ENCODE results near the gene MEMO1.
"Not testable (repeated sequence)": the region's sequence is repeated elsewhere in the genome, so short reads cannot be mapped to it uniquely, and the experiment has no call there.

MEMO1 gene

GRCh38 chr2:31900156-31900555 is 110.7 kb downstream of the MEMO1 start:
- not testable (repeated sequence) for DNase-seq

GRCh38 chr2:31898346-31898745 is 112.5 kb downstream of the MEMO1 start:
- DNase-seq = not testable (repeated sequence)

GRCh38 chr2:31897340-31897739 is 113.5 kb downstream of the MEMO1 start:
- DNase-seq = not testable (repeated sequence)

- DNase-seq = no peak
Observed at GRCh38 chr2:31896293-31896692, 114.5 kb downstream of the MEMO1 start.

- no peak for DNase-seq
Observed at GRCh38 chr2:31894656-31895055, 116.2 kb downstream of the MEMO1 start.

GRCh38 chr2:31893094-31893493 is 117.7 kb downstream of the MEMO1 start:
- no peak for DNase-seq

GRCh38 chr2:31889044-31889443 is 121.8 kb downstream of the MEMO1 start:
- no peak for DNase-seq

GRCh38 chr2:31888550-31888949 is 122.3 kb downstream of the MEMO1 start:
- no peak for DNase-seq

- DNase-seq = no peak
Observed at GRCh38 chr2:31886700-31887099, 124.1 kb downstream of the MEMO1 start.

- DNase-seq = no peak
Observed at GRCh38 chr2:31877008-31877407, 133.8 kb downstream of the MEMO1 start.

- no peak for DNase-seq
Observed at GRCh38 chr2:31874071-31874470, 136.7 kb downstream of the MEMO1 start.

GRCh38 chr2:31865215-31865614 is 145.6 kb downstream of the MEMO1 start:
- DNase-seq = no peak

- no peak for DNase-seq
Observed at GRCh38 chr2:31863867-31864266, 146.9 kb downstream of the MEMO1 start.

- not testable (repeated sequence) for DNase-seq
Observed at GRCh38 chr2:31863015-31863656, 147.7 kb downstream of the MEMO1 start.

- DNase-seq = no peak
Observed at GRCh38 chr2:31859959-31860358, 150.8 kb downstream of the MEMO1 start.

- no peak for DNase-seq
Observed at GRCh38 chr2:31853521-31853920, 157.3 kb downstream of the MEMO1 start.

GRCh38 chr2:31842150-31842549 is 168.7 kb downstream of the MEMO1 start:
- DNase-seq = not testable (repeated sequence)

- DNase-seq = no peak
Observed at GRCh38 chr2:31835450-31835849, 175.4 kb downstream of the MEMO1 start.

- DNase-seq = no peak
Observed at GRCh38 chr2:31832363-31832762, 178.4 kb downstream of the MEMO1 start.

- DNase-seq = no peak
Observed at GRCh38 chr2:31831585-31831984, 179.2 kb downstream of the MEMO1 start.

GRCh38 chr2:31828891-31829290 is 181.9 kb downstream of the MEMO1 start:
- no peak for DNase-seq

- no peak for DNase-seq
Observed at GRCh38 chr2:31823558-31823957, 187.2 kb downstream of the MEMO1 start.

- no peak for DNase-seq
Observed at GRCh38 chr2:31822587-31822986, 188.2 kb downstream of the MEMO1 start.
